Umbilical cord (tissue), 2 donors: ENCODE data around the gene ANKS3. TPM values are rescaled to one million over a fixed set of nuclear protein-coding genes. Genes with fewer than 3 reads are reported as not detected.
A peak's percentile ranks its signal among the peaks of the same experiment; 100 is the strongest.

ENCODE experiments used
- DNase-seq: peaks from one replicate; pipeline ENCODE4 v3.0.0-alpha.2; 2015; ENCODE audit warnings: low spot score
- total RNA-seq: library from RNA; depleted of rRNA; stranded (reverse); fragments of >200 nt; gene quantifications from one replicate; pipeline ENCODE4 v1.2.3, GENCODE V29; 2014; ENCODE audit warnings: low replicate concordance; ENCODE audit not compliant: insufficient read depth

Gene ANKS3
- total RNA-seq, 1 donor from 2014 or later = 18.8 TPM

DNA sequence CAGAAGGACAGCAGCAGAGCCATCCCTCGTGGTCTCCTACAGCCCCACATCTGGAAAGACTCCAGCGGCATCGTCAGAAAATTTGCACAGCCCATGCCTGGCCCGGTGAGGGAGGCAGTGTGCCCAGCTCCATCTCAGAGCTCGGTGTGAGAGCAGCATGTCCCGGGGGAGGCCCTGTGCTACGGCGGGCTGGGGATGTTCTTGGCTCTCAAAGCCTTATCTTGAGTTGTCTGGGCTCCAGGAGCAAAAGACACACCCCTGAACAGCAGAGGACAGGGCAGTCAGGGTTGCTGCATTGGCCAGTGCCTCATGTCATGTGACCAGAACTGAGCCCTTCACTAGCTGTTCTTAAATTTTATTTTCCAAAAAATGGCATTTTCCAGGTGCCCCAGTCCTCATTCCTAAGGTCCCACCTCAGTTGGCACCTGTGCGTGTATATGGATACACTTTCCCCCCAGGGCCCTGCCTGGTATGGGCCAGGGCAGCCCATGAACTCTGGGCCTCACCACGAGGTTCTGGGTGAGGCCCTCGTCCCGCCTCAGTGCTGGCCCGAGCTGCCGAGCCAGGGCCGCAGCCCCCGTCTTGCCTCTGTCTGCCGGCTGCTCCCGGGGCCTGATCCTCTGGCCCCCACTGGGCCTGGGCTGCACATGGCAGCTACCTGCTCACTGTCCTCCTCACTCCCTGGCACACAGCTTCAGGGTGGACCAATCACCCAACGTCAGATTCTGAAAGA lies 37.7 kb downstream of the ANKS3 start:
- DNase-seq = no peak

DNA sequence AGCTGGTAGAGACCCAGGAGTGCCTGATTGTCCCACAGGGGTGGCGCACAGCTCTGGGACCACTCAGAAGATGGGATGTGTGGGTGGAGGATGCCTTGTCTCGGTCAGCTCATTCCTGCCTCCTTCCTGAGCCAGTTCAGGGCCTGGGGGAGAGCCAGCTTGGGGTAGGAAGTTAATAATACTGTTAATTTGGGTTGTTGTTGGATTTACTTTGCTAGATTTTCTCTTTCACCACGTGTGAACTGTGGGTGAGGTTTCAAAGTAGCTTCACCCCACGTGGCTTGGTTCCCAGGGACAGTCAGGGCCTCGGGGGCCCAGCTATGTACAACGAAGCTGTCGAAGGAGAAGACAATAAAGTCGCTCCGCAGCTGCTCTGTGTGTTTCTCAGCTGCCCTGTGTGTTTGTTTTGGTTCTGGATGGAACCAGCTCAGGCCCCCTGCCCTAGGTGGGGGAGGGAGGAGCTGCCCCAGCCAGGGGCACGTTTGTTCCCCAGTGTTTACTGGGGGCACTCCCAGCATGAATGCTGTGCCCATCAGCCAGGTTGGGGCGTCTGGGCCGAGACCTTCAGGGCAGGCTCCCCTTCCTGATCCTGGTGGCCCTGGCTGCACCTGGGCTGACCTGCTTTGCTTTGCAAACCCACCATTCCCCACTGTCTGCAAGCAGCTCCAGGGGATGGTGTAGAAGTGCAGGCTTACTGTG lies 38.4 kb downstream of the ANKS3 start:
- no peak for DNase-seq

- no peak for DNase-seq
These were observed 39.2 kb downstream of the ANKS3 start for GRCh38 chr16:4694642-4695451.

DNA sequence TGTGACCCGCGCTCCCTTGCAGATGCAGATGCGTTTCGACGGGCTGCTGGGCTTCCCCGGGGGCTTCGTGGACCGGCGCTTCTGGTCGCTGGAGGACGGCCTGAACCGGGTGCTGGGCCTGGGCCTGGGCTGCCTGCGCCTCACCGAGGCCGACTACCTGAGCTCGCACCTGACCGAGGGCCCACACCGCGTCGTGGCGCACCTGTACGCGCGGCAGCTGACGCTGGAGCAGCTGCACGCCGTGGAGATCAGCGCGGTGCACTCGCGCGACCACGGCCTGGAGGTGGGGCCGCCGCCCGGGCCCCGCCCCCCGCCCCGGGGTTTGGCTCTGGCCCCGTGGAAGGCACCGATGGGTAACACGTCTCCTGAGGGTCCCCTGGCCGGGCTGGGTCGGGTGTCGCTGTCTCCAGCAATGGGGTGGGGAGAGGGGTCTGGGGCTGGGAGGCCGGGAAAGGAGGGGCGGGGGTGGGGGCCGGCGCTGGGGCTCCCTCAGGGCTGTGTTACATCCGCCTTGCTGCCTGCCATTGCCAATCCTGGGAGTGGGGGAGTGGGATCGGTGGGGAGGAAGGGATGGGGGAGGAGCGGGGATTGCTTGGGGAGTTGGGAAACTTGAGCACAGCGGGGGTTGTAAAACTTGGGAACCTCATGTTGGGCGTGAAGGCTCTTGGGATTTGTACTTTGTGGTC lies 40.0 kb downstream of the ANKS3 start:
- DNase-seq = peak; percentile 43

DNA sequence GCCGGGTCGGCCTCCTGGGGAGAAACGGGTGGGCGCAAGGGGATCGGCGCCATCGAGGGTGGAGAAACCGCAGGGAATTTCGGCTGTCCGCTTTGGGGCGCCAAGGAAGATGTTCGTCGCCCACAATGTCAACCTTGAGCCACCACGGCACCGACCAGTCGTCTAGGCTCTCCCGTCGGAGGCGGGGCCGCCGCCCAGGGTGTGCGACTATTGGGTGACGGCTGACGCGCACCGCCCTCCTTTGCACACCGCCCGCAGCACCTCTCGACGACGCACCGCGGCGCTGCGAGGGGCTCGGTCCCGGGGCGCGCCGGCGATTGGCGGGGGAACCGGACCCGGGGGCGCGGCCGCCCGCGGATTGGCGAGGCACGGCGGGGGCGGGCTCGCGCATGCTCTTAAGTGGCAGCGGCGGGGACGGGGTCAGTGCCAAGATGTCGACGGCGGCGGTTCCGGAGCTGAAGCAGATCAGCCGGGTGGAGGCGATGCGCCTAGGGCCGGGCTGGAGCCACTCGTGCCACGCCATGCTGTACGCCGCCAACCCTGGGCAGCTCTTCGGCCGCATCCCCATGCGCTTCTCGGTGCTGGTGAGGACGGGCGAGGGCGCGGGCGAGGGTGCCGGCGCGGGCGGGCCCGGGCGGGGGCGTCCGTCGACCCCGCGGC lies 40.6 kb downstream of the ANKS3 start, which contains the start of gene NUDT16L1:
Gene NUDT16L1, plus strand, starts transcription at position 267 of the 660 bp plus-strand sequence. Its CDS starts 165 bp downstream, at position 432.
- peak; percentile 98 for DNase-seq

GRCh38 chr16:4692460-4693295 lies 41.4 kb downstream of the ANKS3 start:
- DNase-seq = no peak

- no peak for DNase-seq
These were observed 42.2 kb downstream of the ANKS3 start for GRCh38 chr16:4691666-4692412.

DNA sequence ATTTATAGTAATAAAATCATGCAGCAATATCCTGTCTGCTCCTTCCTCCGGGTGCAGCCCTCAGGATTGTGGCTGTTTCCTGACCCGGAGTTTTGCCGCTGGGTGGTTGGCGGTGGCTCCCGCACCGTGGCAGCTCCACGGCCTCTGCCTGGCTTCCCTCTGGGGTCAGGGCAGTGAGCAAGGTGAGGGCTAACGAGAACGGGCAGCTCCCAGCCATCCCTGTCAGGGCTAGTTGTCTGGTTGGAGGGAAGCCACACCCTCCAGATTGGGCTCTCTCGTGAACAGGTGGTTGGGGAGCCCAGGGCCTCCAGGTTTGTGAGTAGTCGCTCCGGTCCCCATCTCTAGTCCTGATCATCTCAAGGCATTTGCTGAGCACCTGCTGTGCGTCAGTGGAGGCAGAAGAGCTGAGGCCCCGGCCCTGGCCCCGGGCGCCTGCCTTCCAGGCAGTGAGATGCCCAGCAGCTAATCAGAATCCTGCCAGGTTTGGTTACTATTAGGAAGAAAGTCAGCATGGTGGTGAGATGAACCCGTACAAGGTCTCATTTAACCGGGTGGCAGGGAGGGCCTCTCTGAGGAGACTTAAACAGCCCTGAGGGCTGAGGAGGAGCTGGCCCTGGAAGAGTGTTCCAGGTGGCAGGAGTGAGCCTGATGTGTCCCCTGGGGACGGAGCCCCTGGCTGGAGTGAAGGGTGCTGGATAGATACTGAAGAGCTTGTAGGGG lies 43.0 kb downstream of the ANKS3 start:
- no peak for DNase-seq

DNA sequence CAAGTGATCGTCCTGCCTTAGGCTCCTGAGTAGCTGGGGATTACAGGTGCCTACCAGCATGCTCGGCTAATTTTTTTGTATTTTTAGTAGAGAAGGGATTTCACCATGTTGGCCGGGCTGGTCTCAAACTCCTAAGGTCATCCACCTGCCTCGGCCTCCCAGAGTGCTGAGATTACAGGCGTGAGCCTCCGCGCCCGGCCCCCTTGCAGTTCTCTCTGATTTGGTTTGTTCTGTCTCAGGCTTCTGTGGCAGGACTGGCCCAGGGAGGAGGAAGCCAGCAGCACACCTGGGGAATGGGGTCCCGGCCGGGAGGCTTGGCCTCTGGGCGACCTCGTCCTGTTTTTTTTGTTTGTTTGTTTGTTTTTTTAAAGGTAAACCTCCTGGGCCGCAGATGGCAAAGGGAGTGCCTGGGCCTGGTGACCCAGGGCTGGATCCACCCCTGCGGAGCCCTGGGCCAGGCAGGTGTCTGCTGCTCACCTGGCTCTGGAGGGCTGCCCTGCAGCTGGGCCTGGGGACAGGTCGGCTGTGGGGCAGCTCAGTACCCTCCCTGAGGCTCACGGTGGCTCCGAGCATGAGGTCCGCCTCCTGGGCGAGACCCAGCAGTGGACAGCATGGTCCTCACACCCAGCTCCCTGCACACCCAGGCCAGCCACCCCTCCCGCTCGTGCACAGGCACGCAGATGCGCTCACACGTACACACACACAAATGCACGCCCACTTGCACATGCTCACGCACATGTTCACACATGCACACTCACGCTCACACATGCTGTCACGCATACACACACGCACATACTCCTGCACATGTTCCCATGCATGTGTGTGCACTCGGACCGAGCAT lies 44.0 kb downstream of the ANKS3 start:
- DNase-seq = no peak

- DNase-seq = no peak
These were observed 44.9 kb downstream of the ANKS3 start for GRCh38 chr16:4689091-4689671.

DNA sequence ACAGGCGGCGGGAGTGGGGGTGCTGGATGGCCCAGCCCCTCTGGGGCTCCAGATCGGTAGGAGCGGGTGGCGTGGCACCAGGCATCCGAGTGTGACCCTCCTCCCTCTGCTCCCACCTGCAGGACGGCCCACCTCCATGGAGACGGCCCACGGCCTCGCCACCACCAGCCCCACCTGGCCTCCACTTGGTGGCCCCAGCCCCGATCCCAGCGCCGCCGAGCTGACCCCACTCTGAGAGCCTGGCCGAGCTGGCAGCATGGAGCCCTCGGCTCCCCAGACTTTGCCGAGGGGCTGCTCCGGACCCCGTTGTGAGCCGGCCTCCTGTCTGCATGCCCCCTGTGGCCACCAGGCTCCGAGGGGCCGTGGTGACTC lies 45.4 kb downstream of the ANKS3 start:
- no peak for DNase-seq

DNA sequence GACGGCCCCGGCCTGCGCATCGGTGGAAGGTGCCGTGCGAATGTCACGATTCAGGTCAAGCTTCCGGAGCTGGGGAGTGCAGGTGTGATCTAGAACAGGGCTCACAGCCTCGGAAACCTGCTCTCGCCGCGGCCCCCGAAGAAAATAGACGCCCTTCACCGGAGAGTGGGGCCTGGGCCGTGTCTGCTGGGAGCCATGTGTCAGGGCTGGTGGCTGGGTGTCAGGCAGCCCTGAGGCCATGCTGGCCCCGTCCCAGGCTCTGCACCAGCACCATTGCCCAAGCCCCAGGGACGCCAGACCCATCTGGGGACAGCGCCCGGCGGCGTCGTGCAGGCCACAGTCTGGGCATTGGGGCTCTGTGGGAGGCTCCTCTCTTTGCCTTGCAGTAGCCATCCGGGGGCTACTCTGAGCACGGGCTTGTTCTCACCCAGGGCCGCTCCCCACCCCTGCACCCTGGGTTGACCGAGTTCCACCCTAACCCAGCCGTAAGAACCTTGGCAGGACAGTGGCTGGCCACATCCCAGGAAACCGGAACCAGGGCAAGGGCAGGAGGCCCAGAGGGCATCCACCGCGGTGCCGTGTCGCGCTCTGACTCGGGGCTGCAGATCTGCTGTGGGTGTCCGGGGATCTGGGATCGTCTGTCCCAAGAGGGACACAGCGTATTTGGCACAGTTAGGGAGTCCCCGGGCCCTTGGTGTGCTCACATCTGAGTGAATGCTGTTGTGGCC lies 46.0 kb downstream of the ANKS3 start:
- DNase-seq = no peak

DNA sequence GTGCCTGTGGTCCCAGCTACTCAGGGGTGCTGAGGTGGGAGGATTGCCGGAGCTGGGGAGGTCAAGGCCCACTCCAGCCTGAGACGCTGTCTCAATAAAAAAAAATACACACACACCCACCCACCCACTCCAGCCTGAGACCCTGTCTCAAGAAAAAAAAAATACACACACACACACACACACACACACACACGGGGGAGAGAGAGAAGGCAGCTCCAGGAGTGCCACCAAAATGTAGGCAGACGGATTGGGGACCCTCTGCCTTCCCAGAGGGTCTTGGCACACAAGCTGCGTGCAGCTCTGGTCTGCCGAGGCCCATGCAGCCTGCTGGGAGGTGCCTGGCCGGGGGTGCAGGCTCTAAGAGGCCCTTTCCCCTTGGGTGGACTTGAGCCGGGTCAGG lies 46.7 kb downstream of the ANKS3 start:
- no peak for DNase-seq

DNA sequence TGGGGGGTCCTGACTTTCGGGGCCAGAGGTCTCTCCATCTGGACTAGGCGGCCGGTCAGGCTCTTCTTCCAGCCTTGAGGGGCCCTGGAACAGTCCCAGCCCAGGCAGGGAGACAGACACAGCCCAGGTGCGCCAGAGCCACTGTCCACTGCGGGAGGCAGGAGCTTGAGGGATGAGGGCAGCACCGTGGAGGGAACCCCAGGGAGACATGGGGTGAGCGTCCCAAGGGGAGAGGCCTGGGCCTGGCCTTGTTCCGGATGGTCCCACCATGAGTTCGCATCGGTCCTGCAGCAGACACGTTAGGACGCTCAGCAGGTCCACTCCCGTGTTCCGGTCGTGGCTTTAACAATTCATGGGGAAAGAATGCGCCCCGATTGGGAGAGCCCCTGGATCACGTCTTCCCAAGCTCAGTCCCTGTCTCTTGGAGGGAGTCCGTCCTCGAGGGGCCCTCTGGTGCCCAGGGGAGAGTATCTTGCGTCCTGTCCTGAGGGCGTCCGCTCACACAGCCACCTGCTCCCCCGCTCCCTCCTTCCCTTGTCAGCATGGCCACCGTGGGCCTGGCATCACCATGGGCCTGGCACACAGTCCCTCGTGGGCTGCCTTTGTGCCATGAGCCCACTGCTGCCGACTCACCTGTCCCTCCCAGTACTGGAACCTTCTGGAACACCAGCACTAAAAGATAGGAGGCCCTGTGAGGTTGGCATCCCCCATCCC lies 47.4 kb downstream of the ANKS3 start:
- DNase-seq = no peak

- no peak for DNase-seq
These were observed 48.1 kb downstream of the ANKS3 start for GRCh38 chr16:4685776-4686496.

GRCh38 chr16:4685292-4685691 lies 48.8 kb downstream of the ANKS3 start:
- no peak for DNase-seq
